Measurements from ENCODE around the gene MT4. TPM values are rescaled to one million over a fixed set of nuclear protein-coding genes. Genes with fewer than 3 reads are reported as not detected.

Gene MT4
- total RNA-seq, 5 donors from 2014 or later (not counting 1 experiment from before 2014, with no cell fraction given) = not detected

DNA sequence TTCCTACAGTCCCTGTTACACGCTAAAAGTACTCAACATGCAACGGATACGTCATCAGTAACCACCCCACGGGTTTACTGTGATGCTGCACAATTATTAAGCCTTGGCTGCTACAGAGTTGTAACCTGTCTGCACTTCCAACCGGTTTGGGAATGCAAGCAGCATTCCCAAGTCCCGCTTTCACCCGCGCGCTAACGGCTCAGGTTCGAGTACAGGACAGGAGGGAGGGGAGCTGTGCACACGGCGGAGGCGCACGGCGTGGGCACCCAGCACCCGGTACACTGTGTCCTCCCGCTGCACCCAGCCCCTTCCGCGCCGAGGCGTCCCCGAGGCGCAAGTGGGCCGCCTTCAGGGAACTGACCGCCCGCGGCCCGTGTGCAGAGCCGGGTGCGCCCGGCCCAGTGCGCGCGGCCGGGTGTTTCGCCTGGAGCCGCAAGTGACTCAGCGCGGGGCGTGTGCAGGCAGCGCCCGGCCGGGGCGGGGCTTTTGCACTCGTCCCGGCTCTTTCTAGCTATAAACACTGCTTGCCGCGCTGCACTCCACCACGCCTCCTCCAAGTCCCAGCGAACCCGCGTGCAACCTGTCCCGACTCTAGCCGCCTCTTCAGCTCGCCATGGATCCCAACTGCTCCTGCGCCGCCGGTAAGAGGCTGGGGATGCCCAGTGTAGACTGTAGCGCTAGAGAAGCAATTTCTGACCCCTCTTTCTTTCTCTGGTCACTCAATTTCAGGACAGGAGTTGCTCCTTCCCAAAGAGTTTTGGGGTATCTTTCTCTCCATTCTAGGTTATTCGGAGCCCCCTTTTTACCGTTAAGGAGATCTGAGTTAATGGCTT, 43.4 kb downstream of the MT4 start, which contains the start of gene MT2A:
Gene MT2A (plus strand): TSS at position 542 of the 833 bp plus-strand sequence. CDS start 72 bp downstream, at position 614.
- peak within 1 kb of the TSS; percentile 93 to 98 for H3K27ac Mint-ChIP-seq
- H3K4me1 Mint-ChIP-seq = peaks cover 45 to 55% (median 51%) of the 10 kb centered on the region in 3 donors
- Histone ChIP-seq H3K9me3 (no peaks in the 10 kb centered on the region), H3K36me3 (ENCODE audit: control insufficient read depth in 2 of 2, extremely low read depth in 1 of 2, insufficient read depth in 1 of 2, low read length in 1 of 2) (no peaks in the 10 kb centered on the region), H3K27ac (ENCODE audit: low read length) (peak within 1 kb of the TSS; percentile 95), H3K27me3 (replicated peaks in 1 of 2; ENCODE audit: control insufficient read depth in 2 of 2, extremely low read depth in 1 of 2, insufficient read depth in 2 of 2, low read length in 1 of 2) (no peaks in the 10 kb centered on the region), H3K4me1 (ENCODE audit: control insufficient read depth in 1 of 2, extremely low read depth in 1 of 2, insufficient read depth in 2 of 2, low read length in 2 of 2) (peaks cover 27 to 51% of the 10 kb centered on the region in 2 experiments), H3K4me3 (ENCODE audit: control insufficient read depth in 1 of 2, extremely low read depth in 1 of 2, low read length in 1 of 2) (peak within 1 kb of the TSS; percentile 66 to 67)
- H3K4me3 Mint-ChIP-seq = peak within 1 kb of the TSS; percentile 91 to 96 (median 94)
- H3K36me3 Mint-ChIP-seq = no peaks in the 10 kb centered on the region
- 4% methylated on average over 62 of the region's 62 CpGs for WGBS (ENCODE audit: insufficient coverage)
- no peaks in the 10 kb centered on the region for H3K9me3 Mint-ChIP-seq
- POLR2A ChIA-PET = interaction anchor here (1.0 kb wide), 3 partner anchors 17 to 1247 kb away, joined by 3 to 7 read pairs (median 4); partner anchors contain the start of gene MT1E (in 1 of the 2)
- CTCF ChIA-PET = interaction anchor here in 1 of 2 donors (0.6 to 3.7 kb wide), 7 partner anchors 16 to 559 kb away, joined by 3 to 24 read pairs (median 4); partner anchors contain the start of gene MT1X
- ATAC-seq (replicated peaks in 1 of 4) (peak; percentile 75 to 95 (median 92)), DNase-seq (peak; percentile 69 to 92 (median 82))
- no peaks in the 10 kb centered on the region for H3K27me3 Mint-ChIP-seq

DNA sequence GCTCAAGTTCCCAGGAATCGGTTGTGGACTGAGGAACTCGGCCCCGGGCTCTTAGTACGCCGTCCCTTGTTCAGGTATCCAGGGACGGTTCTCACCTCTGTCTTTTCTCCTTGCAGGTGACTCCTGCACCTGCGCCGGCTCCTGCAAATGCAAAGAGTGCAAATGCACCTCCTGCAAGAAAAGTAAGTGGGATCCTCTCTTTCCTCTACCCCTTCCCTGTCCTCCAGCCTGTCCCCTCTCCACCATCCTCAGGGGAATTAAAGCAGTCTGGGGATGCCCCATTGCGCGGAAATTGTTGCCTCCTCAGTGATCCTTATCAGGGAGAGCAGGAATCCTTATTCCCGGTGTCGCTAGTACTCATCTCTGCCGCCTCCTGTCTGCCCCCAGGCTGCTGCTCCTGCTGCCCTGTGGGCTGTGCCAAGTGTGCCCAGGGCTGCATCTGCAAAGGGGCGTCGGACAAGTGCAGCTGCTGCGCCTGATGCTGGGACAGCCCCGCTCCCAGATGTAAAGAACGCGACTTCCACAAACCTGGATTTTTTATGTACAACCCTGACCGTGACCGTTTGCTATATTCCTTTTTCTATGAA, 44.1 kb downstream of the MT4 start:
- ChIA-PET CTCF (interaction anchor here in 1 of 2 donors (0.6 to 3.7 kb wide), 6 partner anchors 8 to 93 kb away, joined by 3 to 24 read pairs (median 5); no protein-coding TSS in a partner anchor), POLR2A (interaction anchor here in 1 of 2 donors (1.0 to 1.6 kb wide), 3 partner anchors 17 to 67 kb away, joined by 4 to 7 read pairs (median 5); partner anchors contain the start of gene MT1E)
- peaks cover 27 to 51% of the 10 kb centered on the region in 2 experiments for H3K4me1 ChIP-seq (ENCODE audit: control insufficient read depth in 1 of 2, extremely low read depth in 1 of 2, insufficient read depth in 2 of 2, low read length in 2 of 2)
- H3K4me1 Mint-ChIP-seq = peaks cover 43 to 55% (median 51%) of the 10 kb centered on the region in 3 donors
- no peaks in the 10 kb centered on the region for H3K27me3 ChIP-seq (replicated peaks in 1 of 2; ENCODE audit: control insufficient read depth in 2 of 2, extremely low read depth in 1 of 2, insufficient read depth in 2 of 2, low read length in 1 of 2)
- peak overlapping the region; percentile 66 to 67 for H3K4me3 ChIP-seq (ENCODE audit: control insufficient read depth in 1 of 2, extremely low read depth in 1 of 2, low read length in 1 of 2)
- DNase-seq (no peak), ATAC-seq (replicated peaks in 1 of 4) (peak in 2 of 4 experiments; percentile 13)
- H3K27ac ChIP-seq (ENCODE audit: low read length) = peak overlapping the region; percentile 95
- H3K36me3 ChIP-seq (ENCODE audit: control insufficient read depth in 2 of 2, extremely low read depth in 1 of 2, insufficient read depth in 1 of 2, low read length in 1 of 2) = no peaks in the 10 kb centered on the region
- H3K4me3 Mint-ChIP-seq = peak overlapping the region; percentile 91 to 96 (median 94)
- H3K27me3 Mint-ChIP-seq = no peaks in the 10 kb centered on the region
- H3K27ac Mint-ChIP-seq = peak overlapping the region; percentile 93 to 98
- WGBS (ENCODE audit: insufficient coverage) = 0% methylated on average over 13 of the region's 21 CpGs
- H3K9me3 Mint-ChIP-seq = no peaks in the 10 kb centered on the region
- no peaks in the 10 kb centered on the region for H3K9me3 ChIP-seq
- H3K36me3 Mint-ChIP-seq = no peaks in the 10 kb centered on the region

DNA sequence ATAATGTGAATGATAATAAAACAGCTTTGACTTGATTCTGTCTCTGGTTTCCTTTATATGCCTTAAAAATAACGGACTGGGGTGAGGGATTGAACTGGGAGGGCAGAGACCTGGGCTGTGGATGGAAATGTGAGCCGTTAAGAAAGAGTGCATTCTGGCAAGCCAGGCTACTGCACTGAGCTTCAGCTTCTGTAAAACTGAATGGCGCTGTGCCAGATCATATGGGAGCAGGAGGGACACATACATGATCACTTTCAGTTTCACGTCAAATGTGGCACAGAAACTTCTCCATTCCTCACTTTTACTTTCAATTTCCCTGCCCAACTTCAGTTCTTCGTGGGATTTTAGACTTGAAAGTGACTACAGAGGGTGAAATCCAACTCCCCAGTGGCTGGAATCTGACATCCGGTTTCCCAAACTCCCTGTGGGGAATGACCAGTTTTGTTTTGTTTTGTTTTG, 44.6 kb downstream of the MT4 start:
- Histone ChIP-seq H3K36me3 (ENCODE audit: control insufficient read depth in 2 of 2, extremely low read depth in 1 of 2, insufficient read depth in 1 of 2, low read length in 1 of 2) (no peaks in the 10 kb centered on the region), H3K4me3 (ENCODE audit: control insufficient read depth in 1 of 2, extremely low read depth in 1 of 2, low read length in 1 of 2) (peak overlapping the region; percentile 66 to 67), H3K4me1 (ENCODE audit: control insufficient read depth in 1 of 2, extremely low read depth in 1 of 2, insufficient read depth in 2 of 2, low read length in 2 of 2) (peaks cover 27 to 51% of the 10 kb centered on the region in 2 experiments), H3K9me3 (no peaks in the 10 kb centered on the region), H3K27me3 (replicated peaks in 1 of 2; ENCODE audit: control insufficient read depth in 2 of 2, extremely low read depth in 1 of 2, insufficient read depth in 2 of 2, low read length in 1 of 2) (no peaks in the 10 kb centered on the region), H3K27ac (ENCODE audit: low read length) (peak overlapping the region; percentile 95)
- ChIA-PET CTCF (interaction anchor here in 1 of 2 donors (1.2 to 2.3 kb wide), 2 partner anchors 9 to 92 kb away, joined by 4 to 8 read pairs; no protein-coding TSS in a partner anchor), POLR2A (interaction anchor here in 1 of 2 donors (0.5 to 1.6 kb wide), 4 partner anchors 12 to 97 kb away, joined by 3 to 5 read pairs (median 3); no protein-coding TSS in a partner anchor)
- H3K27ac Mint-ChIP-seq = peak overlapping the region; percentile 93 to 98
- no peaks in the 10 kb centered on the region for H3K9me3 Mint-ChIP-seq
- no peaks in the 10 kb centered on the region for H3K27me3 Mint-ChIP-seq
- whole genome bisulfite sequencing (ENCODE audit: insufficient coverage) = 0% methylated on average over 3 of the region's 6 CpGs
- peak; percentile 34 to 56 (median 44) for ATAC-seq (replicated peaks in 1 of 4)
- H3K36me3 Mint-ChIP-seq = no peaks in the 10 kb centered on the region
- peak in 34 of 35 experiments; percentile 49 to 93 (median 75) for DNase-seq
- H3K4me1 Mint-ChIP-seq = peaks cover 44 to 56% (median 51%) of the 10 kb centered on the region in 3 donors
- peak overlapping the region; percentile 91 to 96 (median 94) for H3K4me3 Mint-ChIP-seq

DNA sequence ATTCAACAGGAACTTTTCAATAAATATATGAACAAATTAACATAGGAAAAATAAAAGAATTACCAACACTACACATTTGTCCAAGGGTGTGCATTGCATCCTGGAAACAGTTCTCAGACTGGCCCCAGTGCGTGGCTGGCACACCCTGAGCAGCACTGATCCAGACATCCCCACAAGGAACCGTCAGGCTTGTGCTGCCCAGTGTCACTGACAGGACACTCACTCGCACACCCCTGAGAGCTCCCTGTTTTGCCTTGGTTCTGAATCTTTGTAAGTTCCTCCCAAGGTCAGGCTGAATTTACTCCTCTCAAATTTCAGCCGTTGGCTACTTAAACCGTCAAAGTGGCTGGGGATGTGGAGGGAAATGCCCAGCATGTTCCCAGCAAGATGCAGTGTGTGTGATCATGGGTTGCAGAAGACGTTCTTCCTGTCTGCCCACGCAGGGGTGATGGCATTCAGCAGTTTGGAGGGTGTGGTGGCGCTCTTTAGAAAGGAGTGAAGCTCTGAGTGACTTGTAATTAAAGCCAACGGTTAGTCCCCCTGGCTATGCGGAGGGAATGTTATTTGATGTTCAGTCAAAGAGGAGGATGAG, 45.2 kb downstream of the MT4 start:
- Histone ChIP-seq H3K9me3 (no peaks in the 10 kb centered on the region), H3K27ac (ENCODE audit: low read length) (peak overlapping the region; percentile 95), H3K4me3 (ENCODE audit: control insufficient read depth in 1 of 2, extremely low read depth in 1 of 2, low read length in 1 of 2) (peak overlapping the region; percentile 66 to 67), H3K27me3 (replicated peaks in 1 of 2; ENCODE audit: control insufficient read depth in 2 of 2, extremely low read depth in 1 of 2, insufficient read depth in 2 of 2, low read length in 1 of 2) (no peaks in the 10 kb centered on the region), H3K4me1 (ENCODE audit: control insufficient read depth in 1 of 2, extremely low read depth in 1 of 2, insufficient read depth in 2 of 2, low read length in 2 of 2) (peaks cover 27 to 51% of the 10 kb centered on the region in 2 experiments), H3K36me3 (ENCODE audit: control insufficient read depth in 2 of 2, extremely low read depth in 1 of 2, insufficient read depth in 1 of 2, low read length in 1 of 2) (no peaks in the 10 kb centered on the region)
- Mint-ChIP-seq H3K4me3 (peak overlapping the region; percentile 91 to 96 (median 94)), H3K27ac (peak overlapping the region; percentile 93 to 98), H3K27me3 (no peaks in the 10 kb centered on the region), H3K9me3 (no peaks in the 10 kb centered on the region), H3K36me3 (no peaks in the 10 kb centered on the region), H3K4me1 (peaks cover 47 to 58% (median 51%) of the 10 kb centered on the region in 3 donors)
- WGBS (ENCODE audit: insufficient coverage) = 0% methylated on average over 10 of the region's 10 CpGs
- POLR2A ChIA-PET = interaction anchor here in 1 of 2 donors (0.5 to 1.6 kb wide), 4 partner anchors 11 to 97 kb away, joined by 3 to 5 read pairs (median 3); no protein-coding TSS in a partner anchor
- CTCF ChIA-PET = interaction anchor here in 1 of 2 donors (1.0 to 2.3 kb wide), 4 partner anchors 9 to 92 kb away, joined by 3 to 8 read pairs (median 4); no protein-coding TSS in a partner anchor
- DNase-seq (peak in 34 of 35 experiments; percentile 44 to 88 (median 70)), ATAC-seq (replicated peaks in 1 of 4) (peak; percentile 22 to 78 (median 26))

DNA sequence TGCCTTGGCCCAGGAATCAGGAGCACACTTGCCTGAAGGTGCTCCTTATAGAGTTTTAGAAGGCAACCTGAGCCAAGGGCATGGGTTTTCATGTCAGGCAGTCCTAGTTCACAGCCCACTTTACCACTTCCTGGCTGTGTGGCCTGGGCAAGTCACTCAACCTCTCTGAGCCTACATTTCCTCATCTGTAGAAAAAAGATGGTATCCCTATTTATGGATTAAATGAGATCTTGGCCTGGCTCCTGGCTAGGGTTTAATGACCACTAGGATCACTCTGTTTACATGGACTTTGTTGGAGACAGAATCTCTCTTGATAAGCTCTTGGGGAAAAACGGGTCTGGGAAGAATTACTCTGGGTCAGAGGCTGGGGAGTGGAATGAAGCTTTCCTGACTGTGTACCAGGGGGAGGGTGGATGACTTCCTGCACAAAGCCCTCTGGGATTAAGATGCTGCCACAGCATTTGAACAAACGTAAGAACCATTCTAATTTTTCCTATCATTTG, 45.8 kb downstream of the MT4 start:
- Histone ChIP-seq H3K36me3 (ENCODE audit: control insufficient read depth in 2 of 2, extremely low read depth in 1 of 2, insufficient read depth in 1 of 2, low read length in 1 of 2) (no peaks in the 10 kb centered on the region), H3K27ac (ENCODE audit: low read length) (peak overlapping the region; percentile 95), H3K4me1 (ENCODE audit: control insufficient read depth in 1 of 2, extremely low read depth in 1 of 2, insufficient read depth in 2 of 2, low read length in 2 of 2) (peaks cover 27 to 51% of the 10 kb centered on the region in 2 experiments), H3K4me3 (ENCODE audit: control insufficient read depth in 1 of 2, extremely low read depth in 1 of 2, low read length in 1 of 2) (no peak overlapping the region), H3K9me3 (no peaks in the 10 kb centered on the region), H3K27me3 (replicated peaks in 1 of 2; ENCODE audit: control insufficient read depth in 2 of 2, extremely low read depth in 1 of 2, insufficient read depth in 2 of 2, low read length in 1 of 2) (no peaks in the 10 kb centered on the region)
- ChIA-PET POLR2A (interaction anchor here in 1 of 2 donors (1.3 to 1.6 kb wide), 2 partner anchors 13 to 33 kb away, joined by 3 to 5 read pairs; no protein-coding TSS in a partner anchor), CTCF (interaction anchor here in 1 of 2 donors (1.0 to 2.3 kb wide), 3 partner anchors 10 to 92 kb away, joined by 3 to 8 read pairs (median 5); no protein-coding TSS in a partner anchor)
- H3K9me3 Mint-ChIP-seq = no peaks in the 10 kb centered on the region
- DNase-seq (peak in 2 of 35 experiments; percentile 17 to 29), ATAC-seq (replicated peaks in 1 of 4) (peak in 2 of 4 experiments; percentile 5 to 34)
- WGBS (ENCODE audit: insufficient coverage) = 63% methylated on average over 2 of the region's 2 CpGs
- peak overlapping the region; percentile 72 to 96 (median 91) for H3K4me3 Mint-ChIP-seq
- H3K27ac Mint-ChIP-seq = peak overlapping the region; percentile 93 to 98
- no peaks in the 10 kb centered on the region for H3K27me3 Mint-ChIP-seq
- no peaks in the 10 kb centered on the region for H3K36me3 Mint-ChIP-seq
- peaks cover 49 to 58% (median 51%) of the 10 kb centered on the region in 3 donors for H3K4me1 Mint-ChIP-seq
